GM21723 (cell line): ENCODE measurements around the gene ANKLE1.

Experiments used
- ATAC-seq: cut with Tn5 transposase; IDR thresholded peaks from one replicate; pipeline ENCODE4 v1.9.1; 2021; ENCODE audit warnings: mild to moderate bottlenecking, moderate library complexity; ENCODE audit not compliant: unreplicated experiment

Gene ANKLE1

GRCh38 chr19:17325133-17325532, 43.4 kb downstream of the ANKLE1 start:
- no peak for ATAC-seq

GRCh38 chr19:17325881-17326594, 44.3 kb downstream of the ANKLE1 start:
- ATAC-seq = no peak

DNA sequence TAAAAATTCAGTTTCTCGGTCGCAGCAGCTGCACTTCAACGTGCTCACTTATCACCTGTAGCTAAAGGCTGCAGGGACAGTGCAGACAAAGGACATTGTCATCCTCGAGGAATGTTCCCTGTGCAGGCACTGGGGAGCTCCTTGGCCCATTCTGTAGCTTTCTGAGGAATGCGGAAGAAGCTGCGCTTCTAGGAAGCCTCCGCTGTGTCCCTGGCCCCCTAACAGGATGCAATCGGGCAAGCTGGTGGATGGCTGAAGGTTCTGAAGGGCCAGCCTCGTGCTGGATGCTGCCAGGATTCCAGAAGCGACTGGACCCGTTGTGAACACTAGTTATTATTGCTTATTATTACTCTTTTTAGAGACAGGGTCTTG, 44.9 kb downstream of the ANKLE1 start:
- no peak for ATAC-seq

- no peak for ATAC-seq
These were observed 45.5 kb downstream of the ANKLE1 start for GRCh38 chr19:17327068-17327653.

GRCh38 chr19:17327654-17328516, 46.2 kb downstream of the ANKLE1 start:
- no peak for ATAC-seq

- no peak for ATAC-seq
These were observed 47.0 kb downstream of the ANKLE1 start for GRCh38 chr19:17328517-17329365.

DNA sequence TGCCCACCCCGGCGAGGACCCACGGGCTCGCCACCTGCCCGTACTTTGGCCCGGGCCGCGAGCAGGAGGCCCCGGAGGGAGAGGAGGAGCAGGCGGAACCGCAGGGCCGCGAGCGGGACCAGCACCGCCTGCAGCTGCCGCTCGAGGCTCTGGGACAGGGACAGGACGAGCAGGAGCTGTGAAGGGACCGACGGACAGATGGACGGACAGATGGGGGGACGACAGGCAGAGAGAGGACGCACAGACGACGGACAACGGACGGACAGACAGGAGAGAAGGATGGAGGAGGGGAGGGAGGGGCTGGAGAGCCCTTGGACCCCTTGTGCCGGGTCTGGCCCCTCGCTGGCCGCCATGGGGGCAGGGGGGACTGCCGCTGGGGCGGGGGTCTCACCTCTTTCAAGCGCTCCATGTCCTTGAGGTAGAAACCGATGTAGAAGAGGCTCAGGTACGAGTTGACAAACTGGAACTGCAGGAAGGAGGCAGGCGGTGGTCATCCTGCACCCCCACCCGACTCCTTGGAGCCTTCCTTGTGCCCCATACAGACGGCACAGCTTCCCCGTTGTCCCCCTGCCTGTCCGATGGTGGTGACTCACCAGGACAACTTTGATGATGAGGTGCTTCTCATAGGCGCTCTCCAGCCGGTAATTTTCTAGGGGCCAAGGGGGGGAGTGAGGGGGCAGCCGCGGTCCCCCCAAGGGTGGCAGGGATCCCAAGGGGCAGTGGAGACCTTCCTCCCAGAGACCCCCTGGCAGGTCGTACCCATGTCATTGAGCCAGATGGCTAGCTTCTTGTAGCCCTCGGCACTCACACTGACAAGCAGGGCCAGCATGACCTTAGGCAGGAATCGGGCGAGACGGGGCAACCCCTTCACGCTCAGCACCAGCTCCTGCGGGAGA, 47.9 kb downstream of the ANKLE1 start:
- ATAC-seq = no peak

DNA sequence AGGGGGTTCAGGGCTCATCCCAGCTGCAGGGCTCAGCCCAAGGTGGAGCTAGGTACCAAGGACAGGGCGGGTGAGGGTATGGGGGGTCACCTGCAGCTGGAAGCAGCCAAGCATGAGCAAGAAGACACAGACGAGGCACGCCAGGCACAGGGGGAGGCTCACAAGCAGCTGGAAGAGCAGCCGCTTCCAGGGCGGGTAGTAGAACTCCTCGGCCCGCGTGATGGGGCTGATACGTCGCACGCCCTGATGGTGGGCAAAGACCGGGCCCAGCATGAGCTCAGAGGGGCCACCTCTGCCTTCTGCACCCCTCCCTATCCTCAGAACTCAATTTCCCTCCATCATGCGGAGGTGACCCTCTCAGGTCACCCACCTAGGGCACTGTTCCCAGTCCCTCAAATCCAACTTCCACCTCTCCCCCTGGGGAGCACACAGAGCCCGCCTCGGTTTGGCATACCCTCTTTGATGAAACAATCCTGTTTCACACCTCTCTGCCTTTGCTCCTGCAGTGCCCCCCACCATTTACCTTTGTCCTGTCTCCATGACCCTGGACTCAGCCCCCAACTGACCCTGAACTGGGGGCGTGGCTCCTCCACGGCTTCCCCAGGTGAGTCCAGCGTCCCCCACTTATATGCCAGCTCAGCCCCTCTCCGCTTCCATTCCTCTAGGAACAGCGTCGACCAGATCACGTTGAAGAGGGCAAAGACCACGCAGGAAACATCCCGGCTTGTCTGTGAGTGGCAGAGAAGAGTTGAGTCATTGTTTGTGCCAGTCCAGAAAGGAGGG, 48.8 kb downstream of the ANKLE1 start:
- ATAC-seq = no peak

DNA sequence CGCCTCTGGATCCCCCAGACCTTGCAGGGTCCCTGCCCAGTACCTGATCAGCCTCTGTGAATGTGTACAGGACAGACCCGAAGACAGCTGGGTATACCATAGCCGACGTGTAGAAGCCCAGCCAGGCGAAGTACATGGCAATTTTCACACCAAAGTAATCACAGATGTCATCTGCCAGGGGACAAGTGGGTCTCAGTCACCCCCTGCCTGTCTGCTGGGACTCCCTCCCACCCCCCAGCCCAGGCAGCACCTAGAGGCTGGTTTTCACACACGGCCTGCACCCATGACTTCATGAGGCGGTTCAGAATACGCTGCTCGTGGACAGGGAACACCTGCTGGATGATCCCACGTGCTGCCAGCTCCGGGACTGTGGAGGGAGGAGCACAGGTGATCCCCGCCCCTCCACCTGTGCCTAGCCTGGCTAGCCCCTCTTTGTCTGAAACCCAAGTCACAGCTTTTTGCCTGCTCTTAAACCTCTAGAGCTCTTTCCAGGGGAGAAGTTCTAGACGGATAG, 49.4 kb downstream of the ANKLE1 start:
- no peak for ATAC-seq

- ATAC-seq = no peak
These were observed 50.6 kb downstream of the ANKLE1 start for GRCh38 chr19:17332360-17332676.

DNA sequence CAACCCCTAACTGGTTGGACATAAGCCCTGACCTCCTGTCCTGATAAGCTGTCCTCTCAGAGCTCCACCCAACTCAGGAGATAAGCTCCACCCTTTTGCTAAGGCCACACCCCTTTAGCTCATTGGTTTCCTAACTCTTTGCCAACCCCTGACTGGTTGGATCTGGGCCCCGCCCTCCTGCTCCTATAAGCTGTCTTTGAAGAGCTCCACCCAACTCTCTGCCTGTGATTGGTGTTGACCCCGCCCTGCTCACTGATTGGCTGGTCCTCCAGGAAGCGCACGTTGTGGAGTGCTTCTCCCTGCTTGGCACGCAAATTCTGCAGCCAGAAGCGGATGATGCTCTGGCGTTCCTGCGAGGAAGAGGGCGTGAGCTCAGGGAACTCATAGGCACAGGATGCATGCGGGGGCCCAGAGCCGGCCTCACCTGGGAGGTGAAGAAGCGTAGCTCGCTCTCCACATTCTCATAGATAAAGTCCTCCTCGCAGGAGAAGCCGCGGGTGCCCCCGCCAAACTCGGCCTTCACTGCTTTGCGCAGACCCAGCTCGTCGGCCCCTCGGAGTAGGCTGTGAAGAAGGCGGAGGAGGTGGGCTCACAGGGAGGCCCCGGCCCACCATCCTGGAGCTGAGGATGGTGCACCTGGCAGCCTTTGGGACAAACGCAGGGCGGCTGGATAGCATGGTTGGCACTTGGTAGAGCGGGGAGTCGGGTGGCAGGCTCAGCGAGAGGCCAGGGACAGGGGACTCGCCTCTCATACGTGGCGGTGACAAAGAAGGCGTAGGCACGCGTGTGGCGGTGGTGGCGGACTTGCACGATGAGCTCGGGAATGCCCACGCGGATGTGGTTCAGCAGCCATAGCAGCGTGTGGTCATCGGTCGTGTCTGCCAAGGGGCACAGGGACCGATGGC, 51.2 kb downstream of the ANKLE1 start:
- no peak for ATAC-seq

GRCh38 chr19:17333611-17334413, 52.1 kb downstream of the ANKLE1 start:
- ATAC-seq = no peak

DNA sequence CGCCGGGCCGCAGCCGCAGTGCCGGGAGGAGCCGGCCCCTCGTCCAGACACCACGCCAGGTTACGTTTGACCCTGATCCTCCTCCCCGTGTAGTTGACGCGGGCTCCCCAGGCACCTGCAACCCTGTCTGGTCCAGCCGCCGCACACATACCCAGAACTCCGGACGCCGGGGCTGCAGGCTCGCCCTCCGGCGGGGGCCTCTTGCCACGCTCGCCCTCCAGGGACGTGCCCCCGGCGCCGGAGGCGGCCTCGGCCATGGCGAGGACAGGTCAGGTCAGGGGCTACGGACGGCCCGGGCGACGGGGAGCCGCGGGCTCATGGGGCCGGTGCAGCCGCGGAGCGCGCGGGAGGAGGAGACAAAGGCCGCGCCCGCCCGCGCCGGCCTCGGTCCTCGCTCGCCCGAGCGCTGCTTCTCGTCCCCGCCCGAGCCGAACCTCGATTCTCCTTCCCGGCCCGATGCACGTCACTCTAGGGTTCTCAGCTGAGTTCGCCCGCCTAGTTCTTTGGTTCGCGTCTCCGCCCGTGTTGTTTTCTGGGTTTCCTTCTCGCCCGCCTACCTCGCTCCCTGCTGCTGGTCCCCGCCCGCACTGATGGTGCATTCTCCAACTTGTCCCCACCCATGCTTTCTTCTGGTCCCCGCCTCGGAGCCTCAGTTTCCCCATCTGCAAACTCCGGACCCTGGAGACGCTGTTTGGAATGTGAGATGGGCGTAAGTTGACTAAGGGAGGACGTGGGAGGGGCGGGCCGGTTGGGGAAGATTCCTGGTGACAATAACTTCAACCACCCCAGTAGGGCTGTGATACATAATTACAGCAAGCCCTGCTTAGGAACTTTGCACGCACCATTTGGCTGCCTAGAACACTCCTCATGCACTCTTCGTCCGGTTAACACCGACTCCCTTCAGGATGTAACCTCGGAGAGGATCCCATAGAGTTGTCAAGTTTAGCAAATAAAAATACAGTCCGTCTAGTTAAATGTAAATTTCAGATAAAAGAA, 53.0 kb downstream of the ANKLE1 start, which contains the start of gene ANO8:
Gene ANO8, minus strand, starts transcription at position 442 of the 996 bp plus-strand sequence. Its CDS starts 185 bp downstream, at position 257.
- ATAC-seq = peak; percentile 42

- no peak for ATAC-seq
These were observed 53.9 kb downstream of the ANKLE1 start for GRCh38 chr19:17335575-17335974.
